ENCODE measurements around the gene MPL.

MPL gene

GRCh38 chr1:43337588-43337987 lies at the start of gene MPL:
Gene MPL (plus strand): TSS chr1:43337818. CDS start chr1:43337849, 31 bp downstream.
- DNase-seq: no peak

- DNase-seq: no peak
Observed at GRCh38 chr1:43288058-43288784, 49.4 kb upstream of the MPL start.

GRCh38 chr1:43288785-43289706 lies 48.6 kb upstream of the MPL start:
- DNase-seq: no peak

- DNase-seq: no peak
Observed at GRCh38 chr1:43292216-43292615, 45.4 kb upstream of the MPL start.

- DNase-seq: no peak
Observed at GRCh38 chr1:43292679-43293078, 44.9 kb upstream of the MPL start.

GRCh38 chr1:43293176-43293575 lies 44.4 kb upstream of the MPL start:
- DNase-seq: no peak

GRCh38 chr1:43293896-43294760 lies 43.5 kb upstream of the MPL start:
- no peak for DNase-seq

GRCh38 chr1:43294761-43295160 lies 42.9 kb upstream of the MPL start:
- no peak for DNase-seq

GRCh38 chr1:43296207-43296606 lies 41.4 kb upstream of the MPL start:
- no peak for DNase-seq

GRCh38 chr1:43298055-43298454 lies 39.6 kb upstream of the MPL start:
- DNase-seq: no peak

GRCh38 chr1:43299101-43299500 lies 38.5 kb upstream of the MPL start:
- DNase-seq: no peak

GRCh38 chr1:43300378-43301094 lies 37.1 kb upstream of the MPL start, which contains the start of gene TIE1:
Gene TIE1 (plus strand): TSS chr1:43300982. CDS start chr1:43301072, 90 bp downstream.
- no peak for DNase-seq

GRCh38 chr1:43302201-43302600 lies 35.4 kb upstream of the MPL start:
- no peak for DNase-seq

- no peak for DNase-seq
Observed at GRCh38 chr1:43302721-43303470, 34.7 kb upstream of the MPL start.

GRCh38 chr1:43303471-43304313 lies 33.9 kb upstream of the MPL start:
- DNase-seq: no peak

GRCh38 chr1:43304314-43304681 lies 33.3 kb upstream of the MPL start:
- no peak for DNase-seq

- DNase-seq: no peak
Observed at GRCh38 chr1:43304771-43305300, 32.8 kb upstream of the MPL start.

- no peak for DNase-seq
Observed at GRCh38 chr1:43305461-43305860, 32.2 kb upstream of the MPL start.

- no peak for DNase-seq
Observed at GRCh38 chr1:43305926-43306687, 31.5 kb upstream of the MPL start.

Data from CD4-positive, alpha-beta T cell treated with Interleukin-12 subunit alpha and Interleukin-12 subunit beta, for 1 hour (primary cell).